ENCODE data around the gene BDKRB2. TPM values are rescaled to one million over a fixed set of nuclear protein-coding genes. Genes with fewer than 3 reads are reported as not detected.
A peak's percentile ranks its signal among the peaks of the same experiment; 100 is the strongest.

BDKRB2 gene
- total RNA-seq, 1 experiment from 2014 or later, result 0.15 TPM

GRCh38 chr14:96261772-96262655, 57.4 kb downstream of the BDKRB2 start:
- Histone ChIP-seq H3T11ph (ENCODE audit: low read length) (no peak overlapping the region), H2BK15ac (ENCODE audit: low read depth, low read length) (no peak overlapping the region), H3K18ac (ENCODE audit: insufficient read length, low read depth, low read length) (no peak overlapping the region), H3K27me3 (ENCODE audit: insufficient read depth, low read length) (no peaks in the 10 kb centered on the region), H3K23ac (ENCODE audit: insufficient read length, low read depth, low read length) (no peak overlapping the region), H3K23me2 (ENCODE audit: insufficient read length, low read depth, low read length, poor library complexity, severe bottlenecking) (no peaks in the 10 kb centered on the region), H3K14ac (ENCODE audit: insufficient read depth, low read length) (no peak overlapping the region), H3K4me2 (ENCODE audit: insufficient read depth, insufficient read length, low read length) (no peak overlapping the region), H2AFZ (ENCODE audit: low read length) (no peak overlapping the region), H3K56ac (ENCODE audit: insufficient read length, low read depth, low read length) (no peak overlapping the region), H3K79me2 (ENCODE audit: insufficient read depth, low read length) (no peaks in the 10 kb centered on the region), H3K4ac (ENCODE audit: low read depth, low read length) (no peak overlapping the region), H3K27ac (ENCODE audit: insufficient read length, low read depth, low read length) (no peak overlapping the region), H3K9me3 (ENCODE audit: control insufficient read depth, low read depth, low read length) (no peaks in the 10 kb centered on the region), H3K79me1 (ENCODE audit: insufficient read depth, low read depth, low read length, poor library complexity, severe bottlenecking) (no peaks in the 10 kb centered on the region), H4K8ac (replicated peaks; ENCODE audit: insufficient read length, low read depth, low read length) (no peak overlapping the region), H2BK120ac (ENCODE audit: low read depth, low read length, poor library complexity, severe bottlenecking) (no peak overlapping the region), H3K4me1 (ENCODE audit: insufficient read depth, low read length) (no peaks in the 10 kb centered on the region), H4K5ac (ENCODE audit: insufficient read length, low read depth, low read length) (no peak overlapping the region), H4K91ac (ENCODE audit: insufficient read length, low read depth, low read length) (no peak overlapping the region), H3K9ac (ENCODE audit: extremely low read depth, insufficient read length, low read length) (no peak overlapping the region), H2BK12ac (ENCODE audit: insufficient read length, low read depth, low read length) (no peak overlapping the region), H2AK5ac (ENCODE audit: insufficient read length, low read length) (no peak overlapping the region), H4K20me1 (ENCODE audit: control insufficient read depth, insufficient read depth, insufficient read length) (no peaks in the 10 kb centered on the region), H2BK20ac (ENCODE audit: low read depth, low read length, poor library complexity, severe bottlenecking) (no peak overlapping the region), H2BK5ac (ENCODE audit: insufficient read length, low read length) (no peak overlapping the region)
- TF ChIP-seq, protein P1, sequence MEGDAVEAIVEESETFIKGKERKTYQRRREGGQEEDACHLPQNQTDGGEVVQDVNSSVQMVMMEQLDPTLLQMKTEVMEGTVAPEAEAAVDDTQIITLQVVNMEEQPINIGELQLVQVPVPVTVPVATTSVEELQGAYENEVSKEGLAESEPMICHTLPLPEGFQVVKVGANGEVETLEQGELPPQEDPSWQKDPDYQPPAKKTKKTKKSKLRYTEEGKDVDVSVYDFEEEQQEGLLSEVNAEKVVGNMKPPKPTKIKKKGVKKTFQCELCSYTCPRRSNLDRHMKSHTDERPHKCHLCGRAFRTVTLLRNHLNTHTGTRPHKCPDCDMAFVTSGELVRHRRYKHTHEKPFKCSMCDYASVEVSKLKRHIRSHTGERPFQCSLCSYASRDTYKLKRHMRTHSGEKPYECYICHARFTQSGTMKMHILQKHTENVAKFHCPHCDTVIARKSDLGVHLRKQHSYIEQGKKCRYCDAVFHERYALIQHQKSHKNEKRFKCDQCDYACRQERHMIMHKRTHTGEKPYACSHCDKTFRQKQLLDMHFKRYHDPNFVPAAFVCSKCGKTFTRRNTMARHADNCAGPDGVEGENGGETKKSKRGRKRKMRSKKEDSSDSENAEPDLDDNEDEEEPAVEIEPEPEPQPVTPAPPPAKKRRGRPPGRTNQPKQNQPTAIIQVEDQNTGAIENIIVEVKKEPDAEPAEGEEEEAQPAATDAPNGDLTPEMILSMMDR (conservative IDR thresholded peaks at IDR 0.05), result peak; percentile 13; the same call in 1 of the 3 replicates
- Mint-ChIP-seq H3K36me3 (ENCODE audit: insufficient read depth in 1 of 3, low read depth in 3 of 3) (no peaks in the 10 kb centered on the region; a peak in 1 of 7 replicates), H3K4me3 (no peak overlapping the region), H3K27me3 (ENCODE audit: low read depth) (peaks cover 1% of the 10 kb centered on the region), H3K4me1 (no peaks in the 10 kb centered on the region), H3K27ac (no peak overlapping the region; a peak in 1 of 7 replicates), H3K9me3 (peaks cover 5 to 8% of the 10 kb centered on the region in 2 experiments; a peak in 4 of 5 replicates)
- DNase-seq, result no peak
- WGBS (ENCODE audit: extremely low coverage, insufficient read length, low lambda C conversion rate), result no CpG with 5 or more reads among the region's 16 CpGs
